Activated naive CD4-positive, alpha-beta T cell treated with anti-CD3 and anti-CD28 coated beads, Interleukin-2, amount 50 U/mL, for 24 hours (primary cell): ENCODE data around the gene NUP153.
"Not testable (repeated sequence)": the region's sequence is repeated elsewhere in the genome, so short reads cannot be mapped to it uniquely, and the experiment has no call there.

ENCODE experiments used
- H3K27ac Mint-ChIP-seq: one replicate; pipeline ENCODE4 v1.8.0; 2021; ENCODE audit warnings: mild to moderate bottlenecking, mixed read lengths
- H3K27me3 Mint-ChIP-seq: one replicate; pipeline ENCODE4 v1.8.0; 2021; ENCODE audit warnings: mixed read lengths
- H3K36me3 Mint-ChIP-seq: one replicate; pipeline ENCODE4 v1.8.0; 2021; ENCODE audit warnings: mixed read lengths
- H3K4me1 Mint-ChIP-seq: one replicate; pipeline ENCODE4 v1.8.0; 2021; ENCODE audit warnings: mixed read lengths
- H3K4me3 Mint-ChIP-seq: one replicate; pipeline ENCODE4 v1.8.0; 2021; ENCODE audit warnings: mild to moderate bottlenecking, mixed read lengths
- H3K9me3 Mint-ChIP-seq: one replicate; pipeline ENCODE4 v1.8.0; 2021; ENCODE audit warnings: mixed read lengths

Gene NUP153

DNA sequence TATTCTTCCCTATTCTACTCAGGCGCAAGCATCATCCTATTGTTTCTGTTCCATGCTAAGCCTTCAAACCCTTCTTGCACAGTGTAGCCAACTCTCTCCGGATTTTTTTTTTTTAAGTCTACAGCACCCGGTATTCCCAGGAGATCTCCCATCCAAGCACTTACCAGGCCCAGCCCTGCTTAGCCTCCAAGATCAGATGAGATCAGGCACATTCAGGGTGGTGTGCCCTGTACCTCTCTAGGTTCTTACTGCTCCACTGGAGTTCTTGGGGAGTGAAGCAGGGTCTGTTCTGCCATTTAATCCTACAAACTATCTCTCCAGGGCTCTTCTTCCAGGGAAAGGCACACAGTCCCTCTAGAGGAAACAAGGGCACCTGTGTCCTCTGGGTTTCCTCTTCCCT lies 14.9 kb upstream of the NUP153 start:
- Mint-ChIP-seq H3K27ac (no peak overlapping the region), H3K4me3 (no peak overlapping the region)

GRCh38 chr6:17719323-17720041 lies 12.8 kb upstream of the NUP153 start:
- no peak overlapping the region for H3K4me3 Mint-ChIP-seq
- H3K27me3 Mint-ChIP-seq, result no peaks in the 10 kb centered on the region
- H3K4me1 Mint-ChIP-seq, result peaks cover 9% of the 10 kb centered on the region
- H3K36me3 Mint-ChIP-seq, result no peaks in the 10 kb centered on the region
- no peaks in the 10 kb centered on the region for H3K9me3 Mint-ChIP-seq
- H3K27ac Mint-ChIP-seq, result no peak overlapping the region

More for the DNA sequence above, 14.9 kb upstream of the NUP153 start:
- Mint-ChIP-seq H3K4me1 (no peaks in the 10 kb centered on the region), H3K27me3 (no peaks in the 10 kb centered on the region), H3K36me3 (no peaks in the 10 kb centered on the region), H3K9me3 (no peaks in the 10 kb centered on the region)

GRCh38 chr6:17716221-17716620 lies 9.5 kb upstream of the NUP153 start:
- no peaks in the 10 kb centered on the region for H3K27me3 Mint-ChIP-seq
- H3K27ac Mint-ChIP-seq, result peak overlapping the region; percentile 32
- peaks cover 9% of the 10 kb centered on the region for H3K4me1 Mint-ChIP-seq
- no peaks in the 10 kb centered on the region for H3K36me3 Mint-ChIP-seq
- H3K4me3 Mint-ChIP-seq, result no peak overlapping the region
- H3K9me3 Mint-ChIP-seq, result no peaks in the 10 kb centered on the region

- Mint-ChIP-seq H3K9me3 (no peaks in the 10 kb centered on the region), H3K4me3 (peak overlapping the region; percentile 8), H3K27me3 (no peaks in the 10 kb centered on the region), H3K27ac (peak overlapping the region; percentile 69), H3K4me1 (peaks cover 9% of the 10 kb centered on the region), H3K36me3 (no peaks in the 10 kb centered on the region)
Observed at GRCh38 chr6:17714879-17715851, 8.4 kb upstream of the NUP153 start.

DNA sequence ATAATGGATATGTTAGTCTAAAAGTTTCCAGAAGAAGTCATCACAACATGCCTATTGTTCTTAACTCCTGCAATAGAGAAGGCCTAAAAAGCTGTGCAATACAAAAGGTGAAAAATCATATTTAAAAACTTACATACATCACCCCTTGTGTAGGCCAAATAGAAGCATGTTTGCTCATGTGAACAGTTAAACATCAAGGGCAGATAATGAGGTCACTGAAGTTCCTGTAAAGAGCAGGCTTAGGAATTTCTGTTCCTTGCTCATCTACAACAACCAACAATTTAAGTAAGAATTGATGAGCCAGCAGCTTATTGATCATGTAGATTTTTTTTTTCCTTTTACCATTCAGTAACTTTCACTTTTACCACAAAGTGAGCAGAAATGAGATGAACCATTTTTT lies 7.5 kb upstream of the NUP153 start:
- peaks cover 1% of the 10 kb centered on the region for H3K36me3 Mint-ChIP-seq
- H3K4me3 Mint-ChIP-seq, result no peak overlapping the region
- H3K9me3 Mint-ChIP-seq, result no peaks in the 10 kb centered on the region
- peaks cover 9% of the 10 kb centered on the region for H3K4me1 Mint-ChIP-seq
- no peaks in the 10 kb centered on the region for H3K27me3 Mint-ChIP-seq
- H3K27ac Mint-ChIP-seq, result no peak overlapping the region

DNA sequence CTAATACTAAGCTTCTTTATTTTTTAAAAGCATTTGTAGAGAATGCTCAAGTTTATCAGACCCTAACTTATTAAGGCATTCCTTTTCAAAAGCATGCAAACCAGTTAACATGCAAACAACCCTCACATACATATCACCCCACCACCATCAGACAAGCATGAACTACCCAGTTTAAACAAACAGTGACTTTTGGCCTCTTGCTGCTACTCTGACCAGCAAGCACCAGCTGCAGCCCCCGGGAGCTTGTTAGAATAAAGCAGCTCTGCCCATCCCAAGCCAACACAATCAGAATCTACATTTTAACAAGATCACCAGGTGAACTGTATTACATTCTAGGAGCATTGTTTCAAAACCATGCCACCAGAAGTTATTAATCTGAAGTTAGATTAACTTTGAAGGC lies 5.9 kb upstream of the NUP153 start:
- Mint-ChIP-seq H3K4me3 (no peak overlapping the region), H3K36me3 (peaks cover 10% of the 10 kb centered on the region), H3K4me1 (peaks cover 12% of the 10 kb centered on the region), H3K27ac (no peak overlapping the region), H3K9me3 (no peaks in the 10 kb centered on the region), H3K27me3 (no peaks in the 10 kb centered on the region)

- H3K4me1 Mint-ChIP-seq, result peaks cover 20% of the 10 kb centered on the region
- no peak overlapping the region for H3K27ac Mint-ChIP-seq
- H3K36me3 Mint-ChIP-seq, result peaks cover 16% of the 10 kb centered on the region
- no peak overlapping the region for H3K4me3 Mint-ChIP-seq
- no peaks in the 10 kb centered on the region for H3K9me3 Mint-ChIP-seq
- no peaks in the 10 kb centered on the region for H3K27me3 Mint-ChIP-seq
Observed at GRCh38 chr6:17710331-17710730, 3.6 kb upstream of the NUP153 start.

DNA sequence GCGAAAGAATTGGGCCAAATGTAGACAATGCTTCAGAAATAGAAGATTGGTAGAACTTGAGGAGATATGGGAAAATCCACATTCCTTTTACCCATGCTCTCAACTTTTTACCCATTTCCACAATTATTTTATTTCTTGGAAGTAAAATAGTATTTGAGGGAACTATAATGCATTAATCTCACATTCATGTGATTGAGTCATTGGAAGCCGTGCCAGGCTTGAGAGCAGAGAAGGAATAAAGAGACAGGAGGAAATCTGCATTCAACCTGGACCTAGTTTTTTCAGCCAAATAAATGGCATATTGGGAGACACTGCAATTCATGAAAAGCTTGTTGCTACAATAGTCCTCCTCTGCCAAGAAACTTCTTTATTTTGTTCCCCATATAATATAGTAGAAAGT lies 2.8 kb upstream of the NUP153 start:
- no peaks in the 10 kb centered on the region for H3K27me3 Mint-ChIP-seq
- peaks cover 16% of the 10 kb centered on the region for H3K36me3 Mint-ChIP-seq
- H3K9me3 Mint-ChIP-seq, result no peaks in the 10 kb centered on the region
- no peak overlapping the region for H3K27ac Mint-ChIP-seq
- no peak overlapping the region for H3K4me3 Mint-ChIP-seq
- H3K4me1 Mint-ChIP-seq, result peaks cover 13% of the 10 kb centered on the region

- H3K9me3 Mint-ChIP-seq, H3K27ac Mint-ChIP-seq, H3K27me3 Mint-ChIP-seq: not testable (repeated sequence)
- H3K36me3 Mint-ChIP-seq, result peaks cover 16% of the 10 kb centered on the region
- H3K4me1 Mint-ChIP-seq, result peaks cover 28% of the 10 kb centered on the region
- peak overlapping the region; percentile 30 for H3K4me3 Mint-ChIP-seq
Observed at GRCh38 chr6:17708035-17708434, 1.3 kb upstream of the NUP153 start.

GRCh38 chr6:17707371-17707651 lies 586 bp upstream of the NUP153 start:
- Mint-ChIP-seq H3K27me3 (no peaks in the 10 kb centered on the region), H3K27ac (peak overlapping the region; percentile 98), H3K4me3 (peak overlapping the region; percentile 97), H3K36me3 (peaks cover 16% of the 10 kb centered on the region), H3K9me3 (no peaks in the 10 kb centered on the region), H3K4me1 (peaks cover 34% of the 10 kb centered on the region)

DNA sequence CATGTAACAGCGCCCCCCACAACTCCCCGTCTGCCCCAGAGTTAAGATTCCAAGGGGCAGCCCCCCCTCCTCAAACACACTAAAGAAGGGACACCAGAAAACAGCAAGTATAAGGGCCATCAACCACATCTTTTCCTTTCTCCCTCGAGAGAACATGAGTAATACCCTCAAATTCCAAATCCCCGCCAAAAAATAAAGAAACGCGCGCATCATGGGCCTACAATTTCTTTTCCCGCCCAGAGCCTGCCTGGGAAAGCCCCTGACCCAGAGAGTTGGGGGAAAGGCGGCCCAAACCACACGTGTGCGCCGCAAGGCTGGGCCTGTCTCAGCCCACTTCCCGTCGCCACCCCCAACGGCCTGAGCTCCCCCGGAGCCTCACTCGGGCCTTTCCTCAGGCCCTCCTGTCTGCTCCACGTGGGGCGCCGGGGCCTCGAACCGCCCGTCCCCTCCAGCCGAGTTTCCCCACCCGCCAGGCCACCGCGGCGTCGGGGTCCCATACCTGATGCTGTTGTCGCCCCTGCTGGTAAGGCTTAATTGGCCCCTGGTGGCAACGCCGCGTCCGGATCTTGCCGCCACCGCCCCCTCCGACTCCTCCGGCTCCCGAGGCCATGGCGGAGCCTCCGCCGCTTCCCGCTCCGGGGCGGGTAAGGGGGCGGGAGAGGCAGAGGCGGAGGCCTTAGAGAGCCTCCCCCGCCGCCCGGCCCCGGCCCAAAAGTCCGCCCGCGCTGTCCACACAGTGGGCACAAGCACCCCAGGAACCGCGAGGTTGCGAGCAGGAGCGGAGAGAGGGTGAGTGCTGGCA lies 746 bp downstream of the NUP153 start:
- Mint-ChIP-seq H3K27ac (peak overlapping the region; percentile 98), H3K4me3 (peak overlapping the region; percentile 97), H3K9me3 (no peaks in the 10 kb centered on the region), H3K36me3 (peaks cover 16% of the 10 kb centered on the region), H3K27me3 (no peaks in the 10 kb centered on the region), H3K4me1 (peaks cover 40% of the 10 kb centered on the region)

- Mint-ChIP-seq H3K27me3 (no peaks in the 10 kb centered on the region), H3K4me3 (peak overlapping the region; percentile 97), H3K27ac (peak overlapping the region; percentile 98), H3K4me1 (peaks cover 45% of the 10 kb centered on the region), H3K9me3 (no peaks in the 10 kb centered on the region), H3K36me3 (peaks cover 16% of the 10 kb centered on the region)
Observed at GRCh38 chr6:17705428-17705777, 1.3 kb downstream of the NUP153 start.

DNA sequence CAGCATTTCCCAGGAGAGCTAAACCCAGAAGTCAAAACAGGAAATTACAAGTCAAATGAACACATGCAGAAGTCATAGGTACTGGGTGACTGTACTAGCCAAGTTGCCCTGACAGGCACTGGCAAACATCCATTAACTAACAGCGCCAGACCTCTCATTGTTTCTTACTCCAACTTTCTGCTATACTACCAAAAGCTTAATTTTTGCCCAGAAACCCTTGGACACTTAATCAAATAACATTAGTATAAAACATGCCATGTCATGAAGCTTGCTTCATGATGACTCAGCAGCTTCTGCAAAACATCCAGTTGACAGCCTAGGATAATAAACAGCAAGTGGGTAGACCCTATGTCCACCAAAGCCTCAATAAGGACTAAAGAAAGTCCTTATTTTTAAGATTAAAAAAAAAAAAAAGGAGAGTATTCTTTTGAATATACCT lies 3.5 kb downstream of the NUP153 start:
- Mint-ChIP-seq H3K4me3 (peak overlapping the region; percentile 86), H3K27ac (peak overlapping the region; percentile 71), H3K27me3 (no peaks in the 10 kb centered on the region), H3K9me3 (no peaks in the 10 kb centered on the region), H3K36me3 (peaks cover 9% of the 10 kb centered on the region), H3K4me1 (peaks cover 51% of the 10 kb centered on the region)

GRCh38 chr6:17700421-17701416 lies 6.0 kb downstream of the NUP153 start:
- no peak overlapping the region for H3K27ac Mint-ChIP-seq
- H3K9me3 Mint-ChIP-seq, result no peaks in the 10 kb centered on the region
- H3K36me3 Mint-ChIP-seq, result peaks cover 7% of the 10 kb centered on the region
- peaks cover 54% of the 10 kb centered on the region for H3K4me1 Mint-ChIP-seq
- no peaks in the 10 kb centered on the region for H3K27me3 Mint-ChIP-seq
- H3K4me3 Mint-ChIP-seq, result peak overlapping the region; percentile 23
